SKM-1 treated with dmso at 0.1 percent for 144 hours (cell line): ENCODE data around the gene GOLGA8S.
"Not testable (repeated sequence)": the region's sequence is repeated elsewhere in the genome, so short reads cannot be mapped to it uniquely, and the experiment has no call there.

ENCODE experiments used
- DNase-seq: peaks from one replicate; lab custom pipeline; 2025; ENCODE audit not compliant: unreplicated experiment; lab: John Stamatoyannopoulos, UW

GOLGA8S gene

GRCh38 chr15:23395832-23396231 lies 41.3 kb downstream of the GOLGA8S start:
- DNase-seq: no peak

GRCh38 chr15:23397779-23398178 lies 43.2 kb downstream of the GOLGA8S start:
- DNase-seq: no peak

- DNase-seq: not testable (repeated sequence)
Observed at GRCh38 chr15:23398357-23398756, 43.8 kb downstream of the GOLGA8S start.

- not testable (repeated sequence) for DNase-seq
Observed at GRCh38 chr15:23399207-23399606, 44.7 kb downstream of the GOLGA8S start.

- DNase-seq: no peak
Observed at GRCh38 chr15:23401627-23402026, 47.1 kb downstream of the GOLGA8S start.

GRCh38 chr15:23402140-23402539 lies 47.6 kb downstream of the GOLGA8S start:
- no peak for DNase-seq

GRCh38 chr15:23402544-23402943 lies 48.0 kb downstream of the GOLGA8S start:
- DNase-seq: no peak

- DNase-seq: no peak
Observed at GRCh38 chr15:23403550-23403949, 49.0 kb downstream of the GOLGA8S start.

- no peak for DNase-seq
Observed at GRCh38 chr15:23411841-23412240, 57.3 kb downstream of the GOLGA8S start.

GRCh38 chr15:23412881-23413600 lies 58.5 kb downstream of the GOLGA8S start:
- not testable (repeated sequence) for DNase-seq
